Measurements from ENCODE around the gene ANK3. TPM values are rescaled to one million over a fixed set of nuclear protein-coding genes. Genes with fewer than 3 reads are reported as not detected.

ANK3 gene
- polyA plus RNA-seq, 1 donor from 2014 or later, result 114 TPM

DNA sequence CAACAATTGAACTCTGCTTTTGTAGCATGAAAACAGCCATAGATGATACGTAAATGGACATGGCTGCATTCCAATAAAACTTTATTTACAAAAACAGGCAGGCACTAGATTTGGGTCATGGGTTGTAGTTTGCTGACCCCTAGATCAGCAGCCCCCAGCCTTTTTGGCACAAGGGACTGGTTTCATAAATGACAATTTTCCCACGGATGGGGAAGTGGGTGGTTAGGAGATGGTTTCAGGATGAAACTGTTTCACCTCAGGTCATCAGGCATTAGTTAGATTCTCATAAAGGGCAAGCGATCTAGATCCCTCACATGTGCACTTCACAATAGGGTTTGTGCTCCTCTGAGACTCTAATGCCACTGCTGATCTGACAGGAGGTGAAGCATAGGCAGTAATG is 16.5 kb upstream of the ANK3 start:
- TF ChIP-seq POLR2AphosphoS5 (IDR thresholded peaks at IDR 0.05), result no peak
- Histone ChIP-seq H3K9ac (ENCODE audit: low read length) (no peak overlapping the region), H3K4me2 (ENCODE audit: low read length) (no peak overlapping the region), H2AFZ (ENCODE audit: low read depth, low read length) (no peak overlapping the region), H3K79me2 (replicated peaks; ENCODE audit: insufficient read depth, low read length) (peaks cover 27% of the 10 kb centered on the region), H3K27me3 (ENCODE audit: insufficient read depth, low read depth, low read length) (no peaks in the 10 kb centered on the region), H3K9me2 (ENCODE audit: insufficient read depth, low read length) (no peaks in the 10 kb centered on the region), H3K27ac (ENCODE audit: low read length) (no peak overlapping the region), H3K4me3 (ENCODE audit: low read length) (no peak overlapping the region), H4K20me1 (ENCODE audit: insufficient read depth) (peaks cover 15% of the 10 kb centered on the region), H3F3A (ENCODE audit: insufficient read depth, low read length, poor library complexity, severe bottlenecking) (no peaks in the 10 kb centered on the region), H3K9me3 (ENCODE audit: low read length) (no peaks in the 10 kb centered on the region), H3K36me3 (ENCODE audit: insufficient read depth, low read length) (no peaks in the 10 kb centered on the region)

DNA sequence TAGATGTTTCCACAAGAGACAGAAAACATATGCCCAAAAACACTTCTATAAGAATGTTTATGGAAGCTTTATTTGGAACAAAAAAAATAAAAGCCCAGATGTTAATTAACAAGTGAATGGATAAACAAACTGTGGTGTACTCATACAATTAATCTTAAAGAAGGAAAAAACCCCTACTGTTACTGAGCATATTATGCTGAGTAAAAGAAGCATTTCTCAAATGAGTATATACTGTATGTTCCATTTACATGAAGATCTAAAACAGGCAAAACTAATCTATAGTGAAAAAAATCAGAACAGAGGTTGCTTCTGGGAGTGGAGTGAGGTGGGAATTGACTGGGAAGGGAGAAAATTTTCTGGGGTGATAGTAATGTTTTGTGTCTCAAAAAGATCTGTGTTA is 15.5 kb upstream of the ANK3 start:
- H3K9me2 ChIP-seq (ENCODE audit: insufficient read depth, low read length), result no peaks in the 10 kb centered on the region
- no peaks in the 10 kb centered on the region for H3K27me3 ChIP-seq (ENCODE audit: insufficient read depth, low read depth, low read length)
- H4K20me1 ChIP-seq (ENCODE audit: insufficient read depth), result peaks cover 15% of the 10 kb centered on the region
- H3K9me3 ChIP-seq (ENCODE audit: low read length), result no peaks in the 10 kb centered on the region
- H2AFZ ChIP-seq (ENCODE audit: low read depth, low read length), result no peak overlapping the region
- H3K27ac ChIP-seq (ENCODE audit: low read length), result no peak overlapping the region
- no peak overlapping the region for H3K4me2 ChIP-seq (ENCODE audit: low read length)
- TF ChIP-seq, protein P1, sequence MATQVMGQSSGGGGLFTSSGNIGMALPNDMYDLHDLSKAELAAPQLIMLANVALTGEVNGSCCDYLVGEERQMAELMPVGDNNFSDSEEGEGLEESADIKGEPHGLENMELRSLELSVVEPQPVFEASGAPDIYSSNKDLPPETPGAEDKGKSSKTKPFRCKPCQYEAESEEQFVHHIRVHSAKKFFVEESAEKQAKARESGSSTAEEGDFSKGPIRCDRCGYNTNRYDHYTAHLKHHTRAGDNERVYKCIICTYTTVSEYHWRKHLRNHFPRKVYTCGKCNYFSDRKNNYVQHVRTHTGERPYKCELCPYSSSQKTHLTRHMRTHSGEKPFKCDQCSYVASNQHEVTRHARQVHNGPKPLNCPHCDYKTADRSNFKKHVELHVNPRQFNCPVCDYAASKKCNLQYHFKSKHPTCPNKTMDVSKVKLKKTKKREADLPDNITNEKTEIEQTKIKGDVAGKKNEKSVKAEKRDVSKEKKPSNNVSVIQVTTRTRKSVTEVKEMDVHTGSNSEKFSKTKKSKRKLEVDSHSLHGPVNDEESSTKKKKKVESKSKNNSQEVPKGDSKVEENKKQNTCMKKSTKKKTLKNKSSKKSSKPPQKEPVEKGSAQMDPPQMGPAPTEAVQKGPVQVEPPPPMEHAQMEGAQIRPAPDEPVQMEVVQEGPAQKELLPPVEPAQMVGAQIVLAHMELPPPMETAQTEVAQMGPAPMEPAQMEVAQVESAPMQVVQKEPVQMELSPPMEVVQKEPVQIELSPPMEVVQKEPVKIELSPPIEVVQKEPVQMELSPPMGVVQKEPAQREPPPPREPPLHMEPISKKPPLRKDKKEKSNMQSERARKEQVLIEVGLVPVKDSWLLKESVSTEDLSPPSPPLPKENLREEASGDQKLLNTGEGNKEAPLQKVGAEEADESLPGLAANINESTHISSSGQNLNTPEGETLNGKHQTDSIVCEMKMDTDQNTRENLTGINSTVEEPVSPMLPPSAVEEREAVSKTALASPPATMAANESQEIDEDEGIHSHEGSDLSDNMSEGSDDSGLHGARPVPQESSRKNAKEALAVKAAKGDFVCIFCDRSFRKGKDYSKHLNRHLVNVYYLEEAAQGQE (IDR thresholded peaks at IDR 0.05; ENCODE audit: borderline replicate concordance), result no peak
- TF ChIP-seq SMC3 (conservative IDR thresholded peaks at IDR 0.05; ENCODE audit: poor library complexity), result no peak
- TF ChIP-seq, protein P2, sequence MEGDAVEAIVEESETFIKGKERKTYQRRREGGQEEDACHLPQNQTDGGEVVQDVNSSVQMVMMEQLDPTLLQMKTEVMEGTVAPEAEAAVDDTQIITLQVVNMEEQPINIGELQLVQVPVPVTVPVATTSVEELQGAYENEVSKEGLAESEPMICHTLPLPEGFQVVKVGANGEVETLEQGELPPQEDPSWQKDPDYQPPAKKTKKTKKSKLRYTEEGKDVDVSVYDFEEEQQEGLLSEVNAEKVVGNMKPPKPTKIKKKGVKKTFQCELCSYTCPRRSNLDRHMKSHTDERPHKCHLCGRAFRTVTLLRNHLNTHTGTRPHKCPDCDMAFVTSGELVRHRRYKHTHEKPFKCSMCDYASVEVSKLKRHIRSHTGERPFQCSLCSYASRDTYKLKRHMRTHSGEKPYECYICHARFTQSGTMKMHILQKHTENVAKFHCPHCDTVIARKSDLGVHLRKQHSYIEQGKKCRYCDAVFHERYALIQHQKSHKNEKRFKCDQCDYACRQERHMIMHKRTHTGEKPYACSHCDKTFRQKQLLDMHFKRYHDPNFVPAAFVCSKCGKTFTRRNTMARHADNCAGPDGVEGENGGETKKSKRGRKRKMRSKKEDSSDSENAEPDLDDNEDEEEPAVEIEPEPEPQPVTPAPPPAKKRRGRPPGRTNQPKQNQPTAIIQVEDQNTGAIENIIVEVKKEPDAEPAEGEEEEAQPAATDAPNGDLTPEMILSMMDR (IDR thresholded peaks at IDR 0.05; ENCODE audit: poor library complexity, severe bottlenecking), result no peak
- no peak for TF ChIP-seq TAF1 (IDR thresholded peaks at IDR 0.05; ENCODE audit: low read depth)
- no peak for TF ChIP-seq MXI1 (conservative IDR thresholded peaks at IDR 0.05; ENCODE audit: poor library complexity, severe bottlenecking)
- TF ChIP-seq POLR2AphosphoS5 (IDR thresholded peaks at IDR 0.05), result no peak
- no peak for TF ChIP-seq EZH2 (IDR thresholded peaks at IDR 0.05; ENCODE audit: borderline replicate concordance, insufficient read depth, low read length, poor library complexity, severe bottlenecking)
- no peak for TF ChIP-seq RAD21 (conservative IDR thresholded peaks at IDR 0.05)
- TF ChIP-seq EP300 (conservative IDR thresholded peaks at IDR 0.05; ENCODE audit: poor library complexity, severe bottlenecking), result no peak
- no peak overlapping the region for H3K9ac ChIP-seq (ENCODE audit: low read length)
- peaks cover 27% of the 10 kb centered on the region for H3K79me2 ChIP-seq (replicated peaks; ENCODE audit: insufficient read depth, low read length)
- no peaks in the 10 kb centered on the region for H3F3A ChIP-seq (ENCODE audit: insufficient read depth, low read length, poor library complexity, severe bottlenecking)
- no peak overlapping the region for H3K4me3 ChIP-seq (ENCODE audit: low read length)
- H3K36me3 ChIP-seq (ENCODE audit: insufficient read depth, low read length), result no peaks in the 10 kb centered on the region
